ENCODE data around the gene SSTR3. TPM values are rescaled to one million over a fixed set of nuclear protein-coding genes. Genes with fewer than 3 reads are reported as not detected.

Gene SSTR3
- total RNA-seq, 1 experiment from 2014 or later: 0.22 TPM

DNA sequence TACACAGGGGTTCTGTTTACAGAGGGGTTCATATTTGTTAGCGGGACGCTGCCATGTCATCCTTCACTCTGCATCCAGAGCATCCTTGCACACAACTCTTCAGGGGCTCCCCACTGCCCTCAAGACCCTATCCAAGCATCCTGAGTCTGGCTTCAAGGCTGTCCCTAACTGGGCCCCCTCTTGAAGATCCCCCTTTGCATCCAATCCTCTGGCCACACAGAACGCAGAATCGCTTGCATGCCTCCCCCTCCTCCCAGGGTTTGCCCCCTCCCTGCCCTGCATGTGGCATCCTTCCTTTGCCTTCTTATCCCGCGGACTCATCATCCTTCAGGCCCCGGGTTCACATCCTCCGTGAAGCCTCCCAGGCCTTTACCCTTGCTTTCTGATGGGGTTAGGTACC lies 42.9 kb downstream of the SSTR3 start:
- CTCF ChIA-PET: no interaction called here
- peaks cover 7% of the 10 kb centered on the region for H3K27me3 Mint-ChIP-seq (ENCODE audit: low read depth)
- peaks cover 31% of the 10 kb centered on the region for H3K4me1 Mint-ChIP-seq
- TF ChIP-seq ZNF317 (CRISPR knock-in tag; IDR thresholded peaks at IDR 0.05; ENCODE audit: borderline replicate concordance, low read depth) (no peak), ZNF263 (CRISPR knock-in tag; IDR thresholded peaks at IDR 0.05; ENCODE audit: low read depth) (no peak), GTF2I (CRISPR knock-in tag; conservative IDR thresholded peaks at IDR 0.05) (no peak), JUN (CRISPR knock-in tag; IDR thresholded peaks at IDR 0.05) (no peak), ZNF121 (CRISPR knock-in tag; IDR thresholded peaks at IDR 0.05) (no peak), ZNF396 (CRISPR knock-in tag; IDR thresholded peaks at IDR 0.05; ENCODE audit: borderline replicate concordance) (no peak), TEAD4 (CRISPR knock-in tag; IDR thresholded peaks at IDR 0.05) (no peak), ZBTB21 (CRISPR knock-in tag; IDR thresholded peaks at IDR 0.05; ENCODE audit: borderline replicate concordance) (no peak), EMX1 (CRISPR knock-in tag; IDR thresholded peaks at IDR 0.05) (no peak)
- TF ChIP-seq, protein P1, sequence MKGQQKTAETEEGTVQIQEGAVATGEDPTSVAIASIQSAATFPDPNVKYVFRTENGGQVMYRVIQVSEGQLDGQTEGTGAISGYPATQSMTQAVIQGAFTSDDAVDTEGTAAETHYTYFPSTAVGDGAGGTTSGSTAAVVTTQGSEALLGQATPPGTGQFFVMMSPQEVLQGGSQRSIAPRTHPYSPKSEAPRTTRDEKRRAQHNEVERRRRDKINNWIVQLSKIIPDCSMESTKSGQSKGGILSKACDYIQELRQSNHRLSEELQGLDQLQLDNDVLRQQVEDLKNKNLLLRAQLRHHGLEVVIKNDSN (CRISPR knock-in tag; IDR thresholded peaks at IDR 0.05): no peak
- TF ChIP-seq, protein P2, sequence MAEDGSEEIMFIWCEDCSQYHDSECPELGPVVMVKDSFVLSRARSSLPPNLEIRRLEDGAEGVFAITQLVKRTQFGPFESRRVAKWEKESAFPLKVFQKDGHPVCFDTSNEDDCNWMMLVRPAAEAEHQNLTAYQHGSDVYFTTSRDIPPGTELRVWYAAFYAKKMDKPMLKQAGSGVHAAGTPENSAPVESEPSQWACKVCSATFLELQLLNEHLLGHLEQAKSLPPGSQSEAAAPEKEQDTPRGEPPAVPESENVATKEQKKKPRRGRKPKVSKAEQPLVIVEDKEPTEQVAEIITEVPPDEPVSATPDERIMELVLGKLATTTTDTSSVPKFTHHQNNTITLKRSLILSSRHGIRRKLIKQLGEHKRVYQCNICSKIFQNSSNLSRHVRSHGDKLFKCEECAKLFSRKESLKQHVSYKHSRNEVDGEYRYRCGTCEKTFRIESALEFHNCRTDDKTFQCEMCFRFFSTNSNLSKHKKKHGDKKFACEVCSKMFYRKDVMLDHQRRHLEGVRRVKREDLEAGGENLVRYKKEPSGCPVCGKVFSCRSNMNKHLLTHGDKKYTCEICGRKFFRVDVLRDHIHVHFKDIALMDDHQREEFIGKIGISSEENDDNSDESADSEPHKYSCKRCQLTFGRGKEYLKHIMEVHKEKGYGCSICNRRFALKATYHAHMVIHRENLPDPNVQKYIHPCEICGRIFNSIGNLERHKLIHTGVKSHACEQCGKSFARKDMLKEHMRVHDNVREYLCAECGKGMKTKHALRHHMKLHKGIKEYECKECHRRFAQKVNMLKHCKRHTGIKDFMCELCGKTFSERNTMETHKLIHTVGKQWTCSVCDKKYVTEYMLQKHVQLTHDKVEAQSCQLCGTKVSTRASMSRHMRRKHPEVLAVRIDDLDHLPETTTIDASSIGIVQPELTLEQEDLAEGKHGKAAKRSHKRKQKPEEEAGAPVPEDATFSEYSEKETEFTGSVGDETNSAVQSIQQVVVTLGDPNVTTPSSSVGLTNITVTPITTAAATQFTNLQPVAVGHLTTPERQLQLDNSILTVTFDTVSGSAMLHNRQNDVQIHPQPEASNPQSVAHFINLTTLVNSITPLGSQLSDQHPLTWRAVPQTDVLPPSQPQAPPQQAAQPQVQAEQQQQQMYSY (CRISPR knock-in tag; IDR thresholded peaks at IDR 0.05): no peak
- TF ChIP-seq, protein P3, sequence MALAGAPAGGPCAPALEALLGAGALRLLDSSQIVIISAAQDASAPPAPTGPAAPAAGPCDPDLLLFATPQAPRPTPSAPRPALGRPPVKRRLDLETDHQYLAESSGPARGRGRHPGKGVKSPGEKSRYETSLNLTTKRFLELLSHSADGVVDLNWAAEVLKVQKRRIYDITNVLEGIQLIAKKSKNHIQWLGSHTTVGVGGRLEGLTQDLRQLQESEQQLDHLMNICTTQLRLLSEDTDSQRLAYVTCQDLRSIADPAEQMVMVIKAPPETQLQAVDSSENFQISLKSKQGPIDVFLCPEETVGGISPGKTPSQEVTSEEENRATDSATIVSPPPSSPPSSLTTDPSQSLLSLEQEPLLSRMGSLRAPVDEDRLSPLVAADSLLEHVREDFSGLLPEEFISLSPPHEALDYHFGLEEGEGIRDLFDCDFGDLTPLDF (CRISPR knock-in tag; IDR thresholded peaks at IDR 0.05): no peak
- TF ChIP-seq, protein P4, sequence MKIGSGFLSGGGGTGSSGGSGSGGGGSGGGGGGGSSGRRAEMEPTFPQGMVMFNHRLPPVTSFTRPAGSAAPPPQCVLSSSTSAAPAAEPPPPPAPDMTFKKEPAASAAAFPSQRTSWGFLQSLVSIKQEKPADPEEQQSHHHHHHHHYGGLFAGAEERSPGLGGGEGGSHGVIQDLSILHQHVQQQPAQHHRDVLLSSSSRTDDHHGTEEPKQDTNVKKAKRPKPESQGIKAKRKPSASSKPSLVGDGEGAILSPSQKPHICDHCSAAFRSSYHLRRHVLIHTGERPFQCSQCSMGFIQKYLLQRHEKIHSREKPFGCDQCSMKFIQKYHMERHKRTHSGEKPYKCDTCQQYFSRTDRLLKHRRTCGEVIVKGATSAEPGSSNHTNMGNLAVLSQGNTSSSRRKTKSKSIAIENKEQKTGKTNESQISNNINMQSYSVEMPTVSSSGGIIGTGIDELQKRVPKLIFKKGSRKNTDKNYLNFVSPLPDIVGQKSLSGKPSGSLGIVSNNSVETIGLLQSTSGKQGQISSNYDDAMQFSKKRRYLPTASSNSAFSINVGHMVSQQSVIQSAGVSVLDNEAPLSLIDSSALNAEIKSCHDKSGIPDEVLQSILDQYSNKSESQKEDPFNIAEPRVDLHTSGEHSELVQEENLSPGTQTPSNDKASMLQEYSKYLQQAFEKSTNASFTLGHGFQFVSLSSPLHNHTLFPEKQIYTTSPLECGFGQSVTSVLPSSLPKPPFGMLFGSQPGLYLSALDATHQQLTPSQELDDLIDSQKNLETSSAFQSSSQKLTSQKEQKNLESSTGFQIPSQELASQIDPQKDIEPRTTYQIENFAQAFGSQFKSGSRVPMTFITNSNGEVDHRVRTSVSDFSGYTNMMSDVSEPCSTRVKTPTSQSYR (CRISPR knock-in tag; IDR thresholded peaks at IDR 0.05): no peak
- TF ChIP-seq, protein P5, sequence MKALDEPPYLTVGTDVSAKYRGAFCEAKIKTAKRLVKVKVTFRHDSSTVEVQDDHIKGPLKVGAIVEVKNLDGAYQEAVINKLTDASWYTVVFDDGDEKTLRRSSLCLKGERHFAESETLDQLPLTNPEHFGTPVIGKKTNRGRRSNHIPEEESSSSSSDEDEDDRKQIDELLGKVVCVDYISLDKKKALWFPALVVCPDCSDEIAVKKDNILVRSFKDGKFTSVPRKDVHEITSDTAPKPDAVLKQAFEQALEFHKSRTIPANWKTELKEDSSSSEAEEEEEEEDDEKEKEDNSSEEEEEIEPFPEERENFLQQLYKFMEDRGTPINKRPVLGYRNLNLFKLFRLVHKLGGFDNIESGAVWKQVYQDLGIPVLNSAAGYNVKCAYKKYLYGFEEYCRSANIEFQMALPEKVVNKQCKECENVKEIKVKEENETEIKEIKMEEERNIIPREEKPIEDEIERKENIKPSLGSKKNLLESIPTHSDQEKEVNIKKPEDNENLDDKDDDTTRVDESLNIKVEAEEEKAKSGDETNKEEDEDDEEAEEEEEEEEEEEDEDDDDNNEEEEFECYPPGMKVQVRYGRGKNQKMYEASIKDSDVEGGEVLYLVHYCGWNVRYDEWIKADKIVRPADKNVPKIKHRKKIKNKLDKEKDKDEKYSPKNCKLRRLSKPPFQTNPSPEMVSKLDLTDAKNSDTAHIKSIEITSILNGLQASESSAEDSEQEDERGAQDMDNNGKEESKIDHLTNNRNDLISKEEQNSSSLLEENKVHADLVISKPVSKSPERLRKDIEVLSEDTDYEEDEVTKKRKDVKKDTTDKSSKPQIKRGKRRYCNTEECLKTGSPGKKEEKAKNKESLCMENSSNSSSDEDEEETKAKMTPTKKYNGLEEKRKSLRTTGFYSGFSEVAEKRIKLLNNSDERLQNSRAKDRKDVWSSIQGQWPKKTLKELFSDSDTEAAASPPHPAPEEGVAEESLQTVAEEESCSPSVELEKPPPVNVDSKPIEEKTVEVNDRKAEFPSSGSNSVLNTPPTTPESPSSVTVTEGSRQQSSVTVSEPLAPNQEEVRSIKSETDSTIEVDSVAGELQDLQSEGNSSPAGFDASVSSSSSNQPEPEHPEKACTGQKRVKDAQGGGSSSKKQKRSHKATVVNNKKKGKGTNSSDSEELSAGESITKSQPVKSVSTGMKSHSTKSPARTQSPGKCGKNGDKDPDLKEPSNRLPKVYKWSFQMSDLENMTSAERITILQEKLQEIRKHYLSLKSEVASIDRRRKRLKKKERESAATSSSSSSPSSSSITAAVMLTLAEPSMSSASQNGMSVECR (CRISPR knock-in tag; IDR thresholded peaks at IDR 0.05; ENCODE audit: borderline replicate concordance): no peak
- ATAC-seq (no peak), DNase-seq (ENCODE audit: low spot score) (peak; percentile 3)
- no peak overlapping the region for H3K27ac Mint-ChIP-seq
- no peaks in the 10 kb centered on the region for H3K9me3 Mint-ChIP-seq
- POLR2A ChIA-PET: no interaction called here
- no peak overlapping the region for H3K4me3 Mint-ChIP-seq
- H3K36me3 Mint-ChIP-seq: no peaks in the 10 kb centered on the region

Data from WTC11 (cell line).